Measurements from ENCODE around the gene FAM43B.

DNA sequence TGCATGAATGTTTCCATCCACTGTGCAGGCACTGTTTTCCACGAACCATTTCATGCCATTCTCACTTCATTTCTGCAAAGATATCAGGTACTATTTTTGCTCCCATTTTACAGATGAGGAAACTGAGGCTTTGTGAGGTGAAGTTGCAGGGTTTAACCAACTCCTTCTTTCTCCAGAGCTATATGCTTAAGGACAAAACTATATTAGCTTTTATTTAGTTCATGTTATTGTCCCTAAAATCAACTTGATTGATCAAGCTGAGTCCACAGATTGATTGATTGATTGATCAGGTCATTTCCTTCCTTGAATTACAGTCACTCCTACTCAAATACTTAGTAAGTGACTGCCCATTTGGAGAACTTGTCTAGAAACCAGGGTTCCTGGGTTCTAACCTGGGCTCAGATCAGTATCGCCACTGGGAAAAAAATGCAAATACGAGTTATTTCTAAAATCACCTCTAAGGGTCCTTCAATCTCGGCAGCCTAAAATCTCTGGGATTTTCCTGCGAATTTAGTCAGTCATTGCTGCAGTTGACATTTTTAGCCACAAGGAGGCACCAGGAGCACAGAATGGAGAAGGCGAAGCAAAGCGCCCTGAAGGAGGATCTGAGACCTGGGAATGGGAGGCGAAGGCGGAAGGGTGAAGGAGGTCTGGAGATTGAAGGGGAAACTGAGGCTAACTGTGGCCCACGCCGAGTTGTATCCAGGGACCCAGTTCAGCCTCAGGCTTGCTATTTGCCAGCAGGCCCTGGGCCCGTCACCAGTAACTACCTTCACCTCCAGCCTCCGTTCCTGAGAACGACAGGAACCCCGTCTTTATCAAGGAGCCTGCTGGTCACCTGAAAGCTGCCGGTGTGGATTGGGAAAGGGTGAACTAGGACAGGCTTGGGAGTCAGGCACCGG, 30.2 kb upstream of the FAM43B start:
- TF ChIP-seq MYC (IDR thresholded peaks at IDR 0.05; ENCODE audit: borderline replicate concordance, low read length) (no peak), HOXA7 (CRISPR knock-in tag; IDR thresholded peaks at IDR 0.05) (no peak), TFCP2L1 (CRISPR knock-in tag; IDR thresholded peaks at IDR 0.05) (no peak), EP300 (IDR thresholded peaks at IDR 0.05) (no peak), FOSL2 (IDR thresholded peaks at IDR 0.05) (no peak), FOSL2 (CRISPR knock-in tag; IDR thresholded peaks at IDR 0.05) (no peak), HDAC2 (IDR thresholded peaks at IDR 0.05) (no peak), POLR2AphosphoS2 (conservative IDR thresholded peaks at IDR 0.05; ENCODE audit: low read length) (no peak), JUN (IDR thresholded peaks at IDR 0.05) (no peak)
- TF ChIP-seq, protein P1, sequence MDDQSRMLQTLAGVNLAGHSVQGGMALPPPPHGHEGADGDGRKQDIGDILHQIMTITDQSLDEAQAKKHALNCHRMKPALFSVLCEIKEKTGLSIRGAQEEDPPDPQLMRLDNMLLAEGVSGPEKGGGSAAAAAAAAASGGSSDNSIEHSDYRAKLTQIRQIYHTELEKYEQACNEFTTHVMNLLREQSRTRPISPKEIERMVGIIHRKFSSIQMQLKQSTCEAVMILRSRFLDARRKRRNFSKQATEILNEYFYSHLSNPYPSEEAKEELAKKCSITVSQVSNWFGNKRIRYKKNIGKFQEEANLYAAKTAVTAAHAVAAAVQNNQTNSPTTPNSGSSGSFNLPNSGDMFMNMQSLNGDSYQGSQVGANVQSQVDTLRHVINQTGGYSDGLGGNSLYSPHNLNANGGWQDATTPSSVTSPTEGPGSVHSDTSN (IDR thresholded peaks at IDR 0.05) = no peak
- TF ChIP-seq, protein P2, sequence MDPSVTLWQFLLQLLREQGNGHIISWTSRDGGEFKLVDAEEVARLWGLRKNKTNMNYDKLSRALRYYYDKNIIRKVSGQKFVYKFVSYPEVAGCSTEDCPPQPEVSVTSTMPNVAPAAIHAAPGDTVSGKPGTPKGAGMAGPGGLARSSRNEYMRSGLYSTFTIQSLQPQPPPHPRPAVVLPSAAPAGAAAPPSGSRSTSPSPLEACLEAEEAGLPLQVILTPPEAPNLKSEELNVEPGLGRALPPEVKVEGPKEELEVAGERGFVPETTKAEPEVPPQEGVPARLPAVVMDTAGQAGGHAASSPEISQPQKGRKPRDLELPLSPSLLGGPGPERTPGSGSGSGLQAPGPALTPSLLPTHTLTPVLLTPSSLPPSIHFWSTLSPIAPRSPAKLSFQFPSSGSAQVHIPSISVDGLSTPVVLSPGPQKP (IDR thresholded peaks at IDR 0.05; ENCODE audit: low read depth, low read length) = no peak
- TF ChIP-seq, protein P3, sequence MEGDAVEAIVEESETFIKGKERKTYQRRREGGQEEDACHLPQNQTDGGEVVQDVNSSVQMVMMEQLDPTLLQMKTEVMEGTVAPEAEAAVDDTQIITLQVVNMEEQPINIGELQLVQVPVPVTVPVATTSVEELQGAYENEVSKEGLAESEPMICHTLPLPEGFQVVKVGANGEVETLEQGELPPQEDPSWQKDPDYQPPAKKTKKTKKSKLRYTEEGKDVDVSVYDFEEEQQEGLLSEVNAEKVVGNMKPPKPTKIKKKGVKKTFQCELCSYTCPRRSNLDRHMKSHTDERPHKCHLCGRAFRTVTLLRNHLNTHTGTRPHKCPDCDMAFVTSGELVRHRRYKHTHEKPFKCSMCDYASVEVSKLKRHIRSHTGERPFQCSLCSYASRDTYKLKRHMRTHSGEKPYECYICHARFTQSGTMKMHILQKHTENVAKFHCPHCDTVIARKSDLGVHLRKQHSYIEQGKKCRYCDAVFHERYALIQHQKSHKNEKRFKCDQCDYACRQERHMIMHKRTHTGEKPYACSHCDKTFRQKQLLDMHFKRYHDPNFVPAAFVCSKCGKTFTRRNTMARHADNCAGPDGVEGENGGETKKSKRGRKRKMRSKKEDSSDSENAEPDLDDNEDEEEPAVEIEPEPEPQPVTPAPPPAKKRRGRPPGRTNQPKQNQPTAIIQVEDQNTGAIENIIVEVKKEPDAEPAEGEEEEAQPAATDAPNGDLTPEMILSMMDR (IDR thresholded peaks at IDR 0.05) = peak; percentile 86
